HepG2 (cell line): ENCODE results near the gene ST6GALNAC2. TPM values are rescaled to one million over a fixed set of nuclear protein-coding genes. Genes with fewer than 3 reads are reported as not detected.

ENCODE experiments used
- BORCS8-MEF2B ChIP-seq: sonication (generic); formaldehyde crosslinking; IDR thresholded peaks from 2 replicates; pipeline ENCODE4 v1.8.0; 2022; ENCODE audit warnings: mild to moderate bottlenecking, missing genetic modification reagents
- HOXA3 ChIP-seq: sonication (generic); formaldehyde crosslinking; IDR thresholded peaks from 2 replicates; pipeline ENCODE4 v1.5.0; 2020; ENCODE audit warnings: missing genetic modification reagents
- KDM2A ChIP-seq: sonication (generic); formaldehyde crosslinking; IDR thresholded peaks from 2 replicates; pipeline ENCODE4 v1.4.0; 2020; ENCODE audit warnings: low read depth, missing genetic modification reagents, borderline replicate concordance
- KMT2B ChIP-seq: IDR thresholded peaks from 2 replicates; pipeline ENCODE4 v1.6.1; 2016; ENCODE audit warnings: missing genetic modification reagents, missing compliant biosample characterization
- MED8 ChIP-seq: sonication (generic); formaldehyde crosslinking; IDR thresholded peaks from 2 replicates; pipeline ENCODE4 v1.8.1; 2023; ENCODE audit warnings: mild to moderate bottlenecking, missing genetic modification reagents; ENCODE audit not compliant: insufficient replicate concordance
- MTF1 ChIP-seq: sonication (generic); formaldehyde crosslinking; IDR thresholded peaks from 2 replicates; pipeline ENCODE4 v1.5.0; 2020; ENCODE audit warnings: missing genetic modification reagents
- MYNN ChIP-seq: sonication (generic); formaldehyde crosslinking; IDR thresholded peaks from 2 replicates; pipeline ENCODE4 v1.4.0; 2020; ENCODE audit warnings: mild to moderate bottlenecking, low read depth, missing genetic modification reagents
- RAD21 ChIP-seq: fragments of 450-650 bp; formaldehyde crosslinking; IDR thresholded peaks from 2 replicates; pipeline ENCODE4 v1.5.0; 2020; ENCODE audit warnings: mild to moderate bottlenecking
- ZFP82 ChIP-seq: sonication (generic); formaldehyde crosslinking; IDR thresholded peaks from 2 replicates; pipeline ENCODE4 v1.5.1; 2020; ENCODE audit warnings: mild to moderate bottlenecking, missing genetic modification reagents, borderline replicate concordance
- ZNF142 ChIP-seq: sonication (generic); formaldehyde crosslinking; IDR thresholded peaks from 2 replicates; pipeline ENCODE4 v1.4.0; 2020; ENCODE audit warnings: missing genetic modification reagents
- ZNF367 ChIP-seq: sonication (generic); formaldehyde crosslinking; IDR thresholded peaks from 2 replicates; pipeline ENCODE4 v1.4.0; 2020; ENCODE audit warnings: missing genetic modification reagents, borderline replicate concordance
- ZNF441 ChIP-seq: sonication (generic); formaldehyde crosslinking; IDR thresholded peaks from 2 replicates; pipeline ENCODE4 v1.7.0; 2021; ENCODE audit warnings: missing genetic modification reagents, borderline replicate concordance
- ZNF460 ChIP-seq: sonication (generic); formaldehyde crosslinking; IDR thresholded peaks from 2 replicates; pipeline ENCODE4 v1.5.1; 2020; ENCODE audit warnings: missing genetic modification reagents, mild to moderate bottlenecking, borderline replicate concordance
- ZNF768 ChIP-seq: sonication (generic); formaldehyde crosslinking; IDR thresholded peaks from 2 replicates; pipeline ENCODE4 v1.4.0; 2020; ENCODE audit warnings: missing genetic modification reagents
- ZNF777 ChIP-seq: sonication (generic); formaldehyde crosslinking; IDR thresholded peaks from 2 replicates; pipeline ENCODE4 v1.4.0; 2020; ENCODE audit warnings: missing genetic modification reagents
- ZNF883 ChIP-seq: sonication (generic); formaldehyde crosslinking; IDR thresholded peaks from 2 replicates; pipeline ENCODE4 v1.5.1; 2020; ENCODE audit warnings: mild to moderate bottlenecking, missing genetic modification reagents; ENCODE audit errors: not compliant biosample characterization
- ZZZ3 ChIP-seq: sonication (generic); formaldehyde crosslinking; IDR thresholded peaks from 2 replicates; pipeline ENCODE4 v1.4.0; 2020; ENCODE audit warnings: missing genetic modification reagents, mild to moderate bottlenecking, borderline replicate concordance
- polyA plus RNA-seq, 8 experiments: library from polyadenylated mRNA; depleted of rRNA in 3 of 8; stranded (reverse) in 7 of 8; unstranded in 1 of 8; fragments of >200 nt; fragmentation: Illumina TruSeq in 4 of 8; extraction: Trizol in 4 of 8; gene quantifications; 2 replicates each; pipeline versions ENCODE4 v1.2.1 to v1.2.3, GENCODE V29; 2011 to 2016; ENCODE audit warnings: low read depth in 4 of 8, missing spikeins in 1 of 8, mixed read lengths in 1 of 8; ENCODE audit not compliant: insufficient read depth in 1 of 8
- total RNA-seq, 5 experiments: library from RNA; depleted of rRNA; stranded (reverse); fragments of >200 nt; fragmentation: Illumina TruSeq; extraction: Trizol; gene quantifications; 2 replicates each; pipeline ENCODE4 v1.2.3, GENCODE V29; 2016; ENCODE audit warnings: low read depth in 1 of 5
- TF ChIP-seq, protein P1 (sequence below): sonication (generic); formaldehyde crosslinking; IDR thresholded peaks from 2 replicates; pipeline ENCODE4 v1.8.0; 2022; ENCODE audit warnings: missing genetic modification reagents, low read depth, mild to moderate bottlenecking, borderline replicate concordance
- TF ChIP-seq, protein P2 (sequence below): IDR thresholded peaks from 2 replicates; pipeline ENCODE4 v1.6.1; 2016; ENCODE audit warnings: low read depth, control low read depth
- TF ChIP-seq, protein P3 (sequence below): sonication (generic); formaldehyde crosslinking; IDR thresholded peaks from 2 replicates; pipeline ENCODE4 v1.5.0; 2020; ENCODE audit warnings: mild to moderate bottlenecking, missing genetic modification reagents

The ST6GALNAC2 gene
- total and polyA plus RNA-seq, 2 of the 13 experiments (the other 11 are each of a cell fraction or from before 2014, with no cell fraction given) = 0.12 to 0.49 TPM

GRCh38 chr17:76612977-76613851 is 27.6 kb upstream of the ST6GALNAC2 start (continued):
- TF ChIP-seq, protein P1, sequence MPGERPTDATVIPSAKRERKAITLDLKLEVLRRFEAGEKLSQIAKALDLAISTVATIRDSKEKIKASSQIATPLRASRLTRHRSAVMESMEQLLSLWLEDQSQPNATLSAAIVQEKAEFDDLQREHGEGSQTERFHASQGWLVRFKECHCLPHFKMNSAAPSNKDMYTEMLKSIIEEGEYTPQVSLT (CRISPR knock-in tag) = no peak
- TF ChIP-seq ZZZ3 (CRISPR knock-in tag) (no peak), ZNF777 (CRISPR knock-in tag) (no peak), ZFP82 (CRISPR knock-in tag) (no peak), KDM2A (CRISPR knock-in tag) (peak; percentile 12; the same call in 1 of the 2 replicates), ZNF142 (CRISPR knock-in tag) (no peak), MYNN (CRISPR knock-in tag) (0 out of 2 replicates have a peak, but pooled peaks have one; percentile 31), ZNF367 (CRISPR knock-in tag) (no peak), BORCS8-MEF2B (peak; percentile 74; the same call in 1 of the 2 replicates), ZNF460 (CRISPR knock-in tag) (no peak), MED8 (CRISPR knock-in tag) (no peak), HOXA3 (peak; percentile 25; the same call in 1 of the 2 replicates), MTF1 (CRISPR knock-in tag) (no peak), ZNF883 (no peak), RAD21 (CRISPR knock-in tag) (peak; percentile 57), KMT2B (CRISPR knock-in tag) (no peak), ZNF768 (CRISPR knock-in tag) (no peak), ZNF441 (CRISPR knock-in tag) (no peak)
- TF ChIP-seq, protein P2, sequence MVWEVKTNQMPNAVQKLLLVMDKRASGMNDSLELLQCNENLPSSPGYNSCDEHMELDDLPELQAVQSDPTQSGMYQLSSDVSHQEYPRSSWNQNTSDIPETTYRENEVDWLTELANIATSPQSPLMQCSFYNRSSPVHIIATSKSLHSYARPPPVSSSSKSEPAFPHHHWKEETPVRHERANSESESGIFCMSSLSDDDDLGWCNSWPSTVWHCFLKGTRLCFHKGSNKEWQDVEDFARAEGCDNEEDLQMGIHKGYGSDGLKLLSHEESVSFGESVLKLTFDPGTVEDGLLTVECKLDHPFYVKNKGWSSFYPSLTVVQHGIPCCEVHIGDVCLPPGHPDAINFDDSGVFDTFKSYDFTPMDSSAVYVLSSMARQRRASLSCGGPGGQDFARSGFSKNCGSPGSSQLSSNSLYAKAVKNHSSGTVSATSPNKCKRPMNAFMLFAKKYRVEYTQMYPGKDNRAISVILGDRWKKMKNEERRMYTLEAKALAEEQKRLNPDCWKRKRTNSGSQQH = peak; percentile 28
- TF ChIP-seq, protein P3, sequence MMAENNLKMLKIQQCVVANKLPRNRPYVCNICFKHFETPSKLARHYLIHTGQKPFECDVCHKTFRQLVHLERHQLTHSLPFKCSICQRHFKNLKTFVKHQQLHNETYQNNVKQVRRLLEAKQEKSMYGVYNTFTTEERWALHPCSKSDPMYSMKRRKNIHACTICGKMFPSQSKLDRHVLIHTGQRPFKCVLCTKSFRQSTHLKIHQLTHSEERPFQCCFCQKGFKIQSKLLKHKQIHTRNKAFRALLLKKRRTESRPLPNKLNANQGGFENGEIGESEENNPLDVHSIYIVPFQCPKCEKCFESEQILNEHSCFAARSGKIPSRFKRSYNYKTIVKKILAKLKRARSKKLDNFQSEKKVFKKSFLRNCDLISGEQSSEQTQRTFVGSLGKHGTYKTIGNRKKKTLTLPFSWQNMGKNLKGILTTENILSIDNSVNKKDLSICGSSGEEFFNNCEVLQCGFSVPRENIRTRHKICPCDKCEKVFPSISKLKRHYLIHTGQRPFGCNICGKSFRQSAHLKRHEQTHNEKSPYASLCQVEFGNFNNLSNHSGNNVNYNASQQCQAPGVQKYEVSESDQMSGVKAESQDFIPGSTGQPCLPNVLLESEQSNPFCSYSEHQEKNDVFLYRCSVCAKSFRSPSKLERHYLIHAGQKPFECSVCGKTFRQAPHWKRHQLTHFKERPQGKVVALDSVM = no peak
